HepG2 (cell line): Measurements from ENCODE around the gene NEDD4L. TPM values are rescaled to one million over a fixed set of nuclear protein-coding genes. Genes with fewer than 3 reads are reported as not detected.

Source experiments
- BCL3 ChIP-seq: sonication (generic); formaldehyde crosslinking; IDR thresholded peaks from 2 replicates; pipeline ENCODE4 v1.5.1; 2020; ENCODE audit warnings: mild to moderate bottlenecking, missing genetic modification reagents, moderate library complexity
- CCDC6 ChIP-seq: sonication (generic); formaldehyde crosslinking; IDR thresholded peaks from 2 replicates; pipeline ENCODE4 v1.8.1; 2022; ENCODE audit warnings: mild to moderate bottlenecking, missing genetic modification reagents, moderate library complexity
- HNRNPL ChIP-seq: fragments of 200-400 bp; formaldehyde crosslinking; IDR thresholded peaks from 2 replicates; pipeline ENCODE4 v1.6.1; 2017; ENCODE audit warnings: mild to moderate bottlenecking, low read depth, low read length
- NFKB2 ChIP-seq: sonication (generic); formaldehyde crosslinking; IDR thresholded peaks from 2 replicates; pipeline ENCODE4 v1.4.0; 2020; ENCODE audit warnings: missing genetic modification reagents, borderline replicate concordance
- PHF5A ChIP-seq: IDR thresholded peaks from one replicate; pipeline ENCODE4 v1.6.1; 2018; ENCODE audit warnings: low read depth, missing genetic modification reagents; ENCODE audit not compliant: unreplicated experiment
- SMAD9 ChIP-seq: sonication (generic); formaldehyde crosslinking; IDR thresholded peaks from 2 replicates; pipeline ENCODE4 v1.5.1; 2020; ENCODE audit warnings: mild to moderate bottlenecking, missing genetic modification reagents
- THAP7 ChIP-seq: sonication (generic); formaldehyde crosslinking; IDR thresholded peaks from 2 replicates; pipeline ENCODE4 v1.8.1; 2023; ENCODE audit warnings: mild to moderate bottlenecking, missing genetic modification reagents
- ZC3H13 ChIP-seq: sonication (generic); formaldehyde crosslinking; IDR thresholded peaks from 2 replicates; pipeline ENCODE4 v1.8.1; 2023; ENCODE audit warnings: mild to moderate bottlenecking, missing genetic modification reagents, moderate library complexity
- ZNF205 ChIP-seq: IDR thresholded peaks from 2 replicates; pipeline ENCODE4 v1.6.1; 2018; ENCODE audit warnings: missing biosample characterization, missing genetic modification reagents
- ZNF280D ChIP-seq: sonication (generic); formaldehyde crosslinking; IDR thresholded peaks from 2 replicates; pipeline ENCODE4 v1.5.1; 2020; ENCODE audit warnings: mild to moderate bottlenecking, missing genetic modification reagents
- ZNF562 ChIP-seq: sonication (generic); formaldehyde crosslinking; IDR thresholded peaks from 2 replicates; pipeline ENCODE4 v1.8.0; 2022; ENCODE audit warnings: missing genetic modification reagents, borderline replicate concordance
- ZNF703 ChIP-seq: sonication (generic); formaldehyde crosslinking; IDR thresholded peaks from 2 replicates; pipeline ENCODE4 v1.5.1; 2020; ENCODE audit warnings: missing genetic modification reagents, mild to moderate bottlenecking, moderate library complexity, borderline replicate concordance
- ZUFSP ChIP-seq: sonication (generic); formaldehyde crosslinking; IDR thresholded peaks from 2 replicates; pipeline ENCODE4 v1.9.0; 2021; ENCODE audit warnings: missing genetic modification reagents, mild to moderate bottlenecking, borderline replicate concordance
- ZXDC ChIP-seq: sonication (generic); formaldehyde crosslinking; IDR thresholded peaks from 2 replicates; pipeline ENCODE4 v1.5.0; 2020; ENCODE audit warnings: mild to moderate bottlenecking, missing genetic modification reagents
- polyA plus RNA-seq, 8 experiments: library from polyadenylated mRNA; depleted of rRNA in 3 of 8; stranded (reverse) in 7 of 8; unstranded in 1 of 8; fragments of >200 nt; fragmentation: Illumina TruSeq in 4 of 8; extraction: Trizol in 4 of 8; gene quantifications; 2 replicates each; pipeline versions ENCODE4 v1.2.1 to v1.2.3, GENCODE V29; 2011 to 2016; ENCODE audit warnings: low read depth in 4 of 8, missing spikeins in 1 of 8, mixed read lengths in 1 of 8; ENCODE audit not compliant: insufficient read depth in 1 of 8
- total RNA-seq, 5 experiments: library from RNA; depleted of rRNA; stranded (reverse); fragments of >200 nt; fragmentation: Illumina TruSeq; extraction: Trizol; gene quantifications; 2 replicates each; pipeline ENCODE4 v1.2.3, GENCODE V29; 2016; ENCODE audit warnings: low read depth in 1 of 5
- TF ChIP-seq, protein P1 (sequence below): sonication (generic); formaldehyde crosslinking; conservative IDR thresholded peaks from 2 replicates; pipeline ENCODE4 v1.4.0; 2020; ENCODE audit warnings: missing genetic modification reagents

Gene NEDD4L
- total and polyA plus RNA-seq, 2 of the 13 experiments (the other 11 are each of a cell fraction or from before 2014, with no cell fraction given) = 168 to 390 TPM

DNA sequence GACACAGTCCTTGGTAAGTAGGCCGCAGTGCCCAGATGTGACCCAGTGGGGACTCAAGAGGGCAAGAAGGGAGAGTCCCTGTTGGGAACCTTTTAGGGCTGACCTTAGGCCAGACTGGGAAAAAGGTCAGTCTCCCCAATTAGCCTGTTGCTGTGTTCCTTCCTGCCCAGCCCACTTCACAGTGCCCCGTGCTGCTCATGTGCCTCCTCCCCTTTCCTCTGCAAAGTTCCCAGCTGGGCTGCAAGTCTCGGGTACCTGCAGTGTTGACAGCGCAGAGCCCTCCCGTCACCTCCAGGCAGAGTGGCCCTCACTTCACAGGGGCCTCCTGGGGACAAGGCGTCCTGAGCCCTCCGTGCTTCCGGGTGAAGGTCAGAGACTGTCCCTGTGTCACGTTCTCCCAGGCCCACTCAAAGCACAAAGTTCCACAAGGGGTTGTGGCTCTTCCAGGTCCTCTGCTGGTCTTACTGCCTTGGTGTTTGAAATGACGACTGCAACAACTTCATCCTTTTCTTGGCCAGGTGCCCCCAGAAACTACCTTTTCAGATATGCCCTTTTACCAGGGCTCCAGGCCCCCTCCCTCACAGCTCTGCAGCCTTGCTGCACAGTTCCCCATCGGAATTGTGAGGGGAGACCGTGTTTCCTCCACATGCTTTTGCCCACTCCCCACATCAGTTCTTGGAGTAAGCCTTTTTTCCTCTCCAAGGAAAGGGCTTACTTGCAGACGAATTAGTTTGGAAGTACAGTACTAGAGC is 359.1 kb downstream of the NEDD4L start (continued):
- no peak for TF ChIP-seq ZUFSP
- TF ChIP-seq PHF5A = peak; percentile 86
- TF ChIP-seq THAP7 (CRISPR knock-in tag) = no peak
- TF ChIP-seq, protein P1, sequence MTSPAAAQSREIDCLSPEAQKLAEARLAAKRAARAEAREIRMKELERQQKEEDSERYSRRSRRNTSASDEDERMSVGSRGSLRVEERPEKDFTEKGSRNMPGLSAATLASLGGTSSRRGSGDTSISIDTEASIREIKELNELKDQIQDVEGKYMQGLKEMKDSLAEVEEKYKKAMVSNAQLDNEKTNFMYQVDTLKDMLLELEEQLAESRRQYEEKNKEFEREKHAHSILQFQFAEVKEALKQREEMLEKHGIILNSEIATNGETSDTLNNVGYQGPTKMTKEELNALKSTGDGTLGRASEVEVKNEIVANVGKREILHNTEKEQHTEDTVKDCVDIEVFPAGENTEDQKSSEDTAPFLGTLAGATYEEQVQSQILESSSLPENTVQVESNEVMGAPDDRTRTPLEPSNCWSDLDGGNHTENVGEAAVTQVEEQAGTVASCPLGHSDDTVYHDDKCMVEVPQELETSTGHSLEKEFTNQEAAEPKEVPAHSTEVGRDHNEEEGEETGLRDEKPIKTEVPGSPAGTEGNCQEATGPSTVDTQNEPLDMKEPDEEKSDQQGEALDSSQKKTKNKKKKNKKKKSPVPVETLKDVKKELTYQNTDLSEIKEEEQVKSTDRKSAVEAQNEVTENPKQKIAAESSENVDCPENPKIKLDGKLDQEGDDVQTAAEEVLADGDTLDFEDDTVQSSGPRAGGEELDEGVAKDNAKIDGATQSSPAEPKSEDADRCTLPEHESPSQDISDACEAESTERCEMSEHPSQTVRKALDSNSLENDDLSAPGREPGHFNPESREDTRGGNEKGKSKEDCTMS = 0 out of 2 replicates have a peak, but pooled peaks have one; percentile 51
- TF ChIP-seq BCL3 = peak; percentile 97
- TF ChIP-seq HNRNPL = peak; percentile 75; the same call in 1 of the 2 replicates
- no peak for TF ChIP-seq ZNF562 (CRISPR knock-in tag)
- TF ChIP-seq SMAD9 (CRISPR knock-in tag) = peak; percentile 86; the same call in 1 of the 2 replicates
- peak; percentile 57; the same call in 1 of the 2 replicates for TF ChIP-seq ZXDC (CRISPR knock-in tag)
- peak; percentile 77; the same call in 1 of the 2 replicates for TF ChIP-seq CCDC6 (CRISPR knock-in tag)
- TF ChIP-seq ZNF205 = peak; percentile 91
- TF ChIP-seq ZNF703 (CRISPR knock-in tag) = no peak
- TF ChIP-seq ZC3H13 (CRISPR knock-in tag) = peak; percentile 60
- TF ChIP-seq NFKB2 (CRISPR knock-in tag) = peak; percentile 96; the same call in 1 of the 2 replicates
- TF ChIP-seq ZNF280D = peak; percentile 81; the same call in 1 of the 2 replicates
